ENCODE data around the gene TRIM44.

DNA sequence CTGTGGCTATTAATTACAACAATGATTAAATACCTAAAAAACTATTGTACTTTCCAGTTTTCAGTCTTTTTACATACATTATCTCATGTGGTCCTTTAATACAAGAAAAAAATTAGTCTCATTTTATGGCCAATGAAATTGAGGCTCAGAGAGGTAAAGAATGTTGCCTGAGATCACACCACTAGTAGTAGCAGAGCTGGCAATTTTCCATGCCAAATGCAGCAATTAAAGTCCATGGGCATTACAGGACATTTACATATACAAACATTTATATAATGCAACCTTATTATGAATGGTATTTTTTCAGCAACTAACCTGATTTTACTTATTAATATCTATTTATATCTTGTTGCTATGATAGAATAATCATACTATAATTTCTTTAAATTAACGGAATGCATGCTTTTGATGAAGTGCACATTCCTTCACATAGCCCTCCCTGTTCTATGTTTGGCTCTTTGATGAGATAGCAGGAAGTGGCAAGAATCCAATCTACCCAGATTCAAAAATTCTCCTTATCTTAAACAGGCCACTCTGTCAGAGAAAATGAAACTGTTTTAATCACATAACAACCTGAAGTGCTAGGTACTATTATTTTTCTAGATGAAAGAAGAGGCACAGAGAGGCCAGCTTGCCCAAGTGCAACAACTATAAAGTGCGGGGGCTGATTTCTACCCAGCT lies 160.4 kb downstream of the TRIM44 start:
- TF ChIP-seq, protein P1, sequence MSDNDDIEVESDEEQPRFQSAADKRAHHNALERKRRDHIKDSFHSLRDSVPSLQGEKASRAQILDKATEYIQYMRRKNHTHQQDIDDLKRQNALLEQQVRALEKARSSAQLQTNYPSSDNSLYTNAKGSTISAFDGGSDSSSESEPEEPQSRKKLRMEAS (IDR thresholded peaks at IDR 0.05; ENCODE audit: low read depth, low read length): no peak
- no peak for TF ChIP-seq POLR2A (IDR thresholded peaks at IDR 0.05; ENCODE audit: extremely low read depth, insufficient read length)
- TF ChIP-seq, protein P2, sequence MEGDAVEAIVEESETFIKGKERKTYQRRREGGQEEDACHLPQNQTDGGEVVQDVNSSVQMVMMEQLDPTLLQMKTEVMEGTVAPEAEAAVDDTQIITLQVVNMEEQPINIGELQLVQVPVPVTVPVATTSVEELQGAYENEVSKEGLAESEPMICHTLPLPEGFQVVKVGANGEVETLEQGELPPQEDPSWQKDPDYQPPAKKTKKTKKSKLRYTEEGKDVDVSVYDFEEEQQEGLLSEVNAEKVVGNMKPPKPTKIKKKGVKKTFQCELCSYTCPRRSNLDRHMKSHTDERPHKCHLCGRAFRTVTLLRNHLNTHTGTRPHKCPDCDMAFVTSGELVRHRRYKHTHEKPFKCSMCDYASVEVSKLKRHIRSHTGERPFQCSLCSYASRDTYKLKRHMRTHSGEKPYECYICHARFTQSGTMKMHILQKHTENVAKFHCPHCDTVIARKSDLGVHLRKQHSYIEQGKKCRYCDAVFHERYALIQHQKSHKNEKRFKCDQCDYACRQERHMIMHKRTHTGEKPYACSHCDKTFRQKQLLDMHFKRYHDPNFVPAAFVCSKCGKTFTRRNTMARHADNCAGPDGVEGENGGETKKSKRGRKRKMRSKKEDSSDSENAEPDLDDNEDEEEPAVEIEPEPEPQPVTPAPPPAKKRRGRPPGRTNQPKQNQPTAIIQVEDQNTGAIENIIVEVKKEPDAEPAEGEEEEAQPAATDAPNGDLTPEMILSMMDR (IDR thresholded peaks at IDR 0.05; ENCODE audit: low read depth, low read length): no peak
